ENCODE data around the gene EPB41. TPM values are rescaled to one million over a fixed set of nuclear protein-coding genes. Genes with fewer than 3 reads are reported as not detected.
A peak's percentile ranks its signal among the peaks of the same experiment; 100 is the strongest.
"Not testable (repeated sequence)": the region's sequence is repeated elsewhere in the genome, so short reads cannot be mapped to it uniquely, and the experiment has no call there.

EPB41 gene
- total RNA-seq, 2 experiments from 2014 or later, result 163 to 198 TPM

DNA sequence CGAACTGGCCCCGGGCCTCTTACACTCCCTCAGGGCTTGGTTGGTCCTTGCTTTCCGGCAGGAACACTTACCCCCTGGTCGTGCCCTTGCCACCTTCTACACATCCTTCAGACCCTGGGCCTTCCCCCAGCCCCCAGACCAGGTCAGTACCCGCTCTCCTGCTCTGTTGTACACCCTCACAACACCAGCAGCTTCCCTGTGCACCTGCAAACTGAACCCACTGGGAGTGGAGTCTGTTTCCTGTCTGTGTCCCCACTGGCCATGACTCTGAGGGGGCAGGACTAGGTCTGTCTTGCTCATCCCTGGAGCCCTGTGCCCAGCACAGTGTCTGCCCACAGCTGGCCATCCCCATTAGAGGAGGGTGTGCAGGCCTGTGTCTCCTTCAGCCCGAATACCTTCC lies 211.4 kb downstream of the EPB41 start:
- H3K27ac Mint-ChIP-seq, result no peak overlapping the region
- CTCF ChIA-PET, result no interaction called here

DNA sequence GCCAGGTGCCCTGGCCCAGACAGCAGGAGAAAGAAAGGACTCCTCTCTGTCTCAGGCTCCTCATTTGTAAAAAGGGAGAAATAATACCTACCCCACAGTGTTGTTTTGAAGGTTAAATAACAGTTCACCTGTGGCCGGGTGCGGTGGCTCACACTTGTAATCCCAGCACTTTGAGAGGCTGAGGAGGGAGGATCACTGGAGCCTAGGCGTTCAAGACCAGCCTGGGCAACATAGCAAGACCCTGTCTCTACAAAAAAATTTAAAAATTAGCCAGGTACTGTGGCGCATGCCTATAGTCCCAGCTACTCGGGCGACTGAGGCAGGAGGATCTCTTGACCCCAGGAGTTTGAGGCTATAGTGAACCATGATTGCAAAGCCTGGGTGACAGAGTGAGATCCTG lies 211.8 kb downstream of the EPB41 start:
- DNase-seq, result no peak
- Mint-ChIP-seq H3K36me3 (ENCODE audit: low read depth) (no peaks in the 10 kb centered on the region), H3K9me3 (no peaks in the 10 kb centered on the region), H3K4me3 (peak overlapping the region; percentile 56), H3K27me3 (peaks cover 24% of the 10 kb centered on the region), H3K27ac (no peak overlapping the region), H3K4me1 (peaks cover 9% of the 10 kb centered on the region)
- POLR2A ChIA-PET, result no interaction called here
- CTCF ChIA-PET, result interaction anchor here (0.6 kb wide), 1 partner anchor 183 kb away, joined by 3 read pairs; no protein-coding TSS in a partner anchor

More for the DNA sequence above, 211.4 kb downstream of the EPB41 start:
- POLR2A ChIA-PET, result no interaction called here
- H3K9me3 Mint-ChIP-seq, result no peaks in the 10 kb centered on the region
- peaks cover 27% of the 10 kb centered on the region for H3K27me3 Mint-ChIP-seq
- peaks cover 9% of the 10 kb centered on the region for H3K4me1 Mint-ChIP-seq
- H3K4me3 Mint-ChIP-seq, result peak overlapping the region; percentile 56
- DNase-seq, result no peak
- H3K36me3 Mint-ChIP-seq (ENCODE audit: low read depth), result no peaks in the 10 kb centered on the region

DNA sequence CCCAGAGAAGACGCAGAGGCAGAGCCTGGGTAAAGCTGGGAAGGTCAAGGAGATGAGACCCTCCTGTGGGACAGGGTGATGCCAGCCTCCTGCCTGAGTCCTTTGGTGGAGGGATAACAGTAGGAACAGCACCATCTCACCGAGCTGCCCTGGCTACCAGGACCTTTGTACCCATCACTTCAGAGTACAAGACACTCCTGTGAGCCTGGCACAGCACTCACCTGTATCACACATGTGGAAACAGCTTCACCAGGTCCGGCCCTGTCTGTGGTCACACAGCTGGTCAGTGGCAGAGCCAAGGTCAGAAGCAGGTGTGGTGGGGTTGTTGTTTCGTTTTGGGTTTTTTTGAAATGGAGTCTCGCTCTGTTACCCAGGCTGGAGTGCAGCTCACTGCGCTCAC lies 214.4 kb downstream of the EPB41 start:
- no peak overlapping the region for H3K27ac Mint-ChIP-seq
- H3K4me3 Mint-ChIP-seq, result no peak overlapping the region
- no peaks in the 10 kb centered on the region for H3K9me3 Mint-ChIP-seq
- H3K36me3 Mint-ChIP-seq (ENCODE audit: low read depth), result no peaks in the 10 kb centered on the region
- POLR2A ChIA-PET, result no interaction called here
- CTCF ChIA-PET, result interaction anchor here (1.3 to 1.4 kb wide), 3 partner anchors 74 to 353 kb away, joined by 3 read pairs; no protein-coding TSS in a partner anchor
- peaks cover 6% of the 10 kb centered on the region for H3K4me1 Mint-ChIP-seq
- DNase-seq, result no peak
- H3K27me3 Mint-ChIP-seq, result peaks cover 15% of the 10 kb centered on the region

DNA sequence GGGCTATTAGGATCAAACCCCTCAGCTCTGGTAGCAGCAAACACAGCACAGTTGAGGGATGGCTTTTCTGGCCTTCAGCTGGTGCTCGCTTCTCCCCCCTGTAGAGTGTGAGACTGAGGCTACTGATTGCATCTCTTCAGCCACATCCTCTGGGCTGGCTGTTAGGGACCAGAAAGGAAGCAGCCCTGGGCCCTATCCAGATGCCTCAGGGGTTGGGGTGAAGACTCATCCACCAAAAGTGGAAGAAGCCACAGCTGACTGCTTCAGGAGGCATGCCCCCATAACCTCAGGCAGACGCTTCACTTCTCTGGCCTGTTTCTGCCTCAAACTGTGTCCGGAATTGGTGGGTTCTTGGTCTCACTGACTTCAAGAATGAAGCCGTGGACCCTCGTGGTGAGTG lies 215.5 kb downstream of the EPB41 start:
- POLR2A ChIA-PET, result no interaction called here
- peaks cover 15% of the 10 kb centered on the region for H3K27me3 Mint-ChIP-seq
- H3K9me3 Mint-ChIP-seq, result no peaks in the 10 kb centered on the region
- H3K36me3 Mint-ChIP-seq (ENCODE audit: low read depth), result no peaks in the 10 kb centered on the region
- peaks cover 9% of the 10 kb centered on the region for H3K4me1 Mint-ChIP-seq
- H3K4me3 Mint-ChIP-seq, result no peak overlapping the region
- CTCF ChIA-PET, result interaction anchor here (1.3 kb wide), 1 partner anchor 354 kb away, joined by 3 read pairs; no protein-coding TSS in a partner anchor
- DNase-seq, result no peak
- H3K27ac Mint-ChIP-seq, result no peak overlapping the region

DNA sequence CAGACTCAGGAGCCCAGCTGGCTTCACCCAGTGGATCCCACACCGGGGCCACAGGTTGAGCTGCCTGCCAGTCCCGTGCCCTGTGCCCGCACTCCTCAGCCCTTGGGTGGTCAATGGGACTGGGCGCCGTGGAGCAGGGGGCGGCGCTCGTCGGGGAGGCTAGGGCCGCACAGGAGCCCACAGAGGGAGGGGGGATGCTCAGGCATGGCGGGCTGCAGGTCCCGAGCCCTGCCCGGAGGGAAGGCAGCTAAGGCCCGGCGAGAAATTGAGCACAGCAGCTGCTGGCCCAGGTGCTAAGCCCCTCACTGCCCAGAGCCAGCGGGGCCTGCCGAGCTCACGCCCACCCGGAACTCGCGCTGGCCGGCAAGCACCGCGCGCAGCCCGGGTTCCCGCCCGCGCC lies 216.7 kb downstream of the EPB41 start:
- H3K27me3 Mint-ChIP-seq; H3K36me3 Mint-ChIP-seq (ENCODE audit: low read depth); POLR2A ChIA-PET; H3K9me3 Mint-ChIP-seq; H3K4me1 Mint-ChIP-seq; H3K4me3 Mint-ChIP-seq; DNase-seq; H3K27ac Mint-ChIP-seq: not testable (repeated sequence)
- CTCF ChIA-PET, result interaction anchor here (0.6 to 1.7 kb wide), 8 partner anchors 9 to 1206 kb away, joined by 3 to 5 read pairs (median 4); no protein-coding TSS in a partner anchor

DNA sequence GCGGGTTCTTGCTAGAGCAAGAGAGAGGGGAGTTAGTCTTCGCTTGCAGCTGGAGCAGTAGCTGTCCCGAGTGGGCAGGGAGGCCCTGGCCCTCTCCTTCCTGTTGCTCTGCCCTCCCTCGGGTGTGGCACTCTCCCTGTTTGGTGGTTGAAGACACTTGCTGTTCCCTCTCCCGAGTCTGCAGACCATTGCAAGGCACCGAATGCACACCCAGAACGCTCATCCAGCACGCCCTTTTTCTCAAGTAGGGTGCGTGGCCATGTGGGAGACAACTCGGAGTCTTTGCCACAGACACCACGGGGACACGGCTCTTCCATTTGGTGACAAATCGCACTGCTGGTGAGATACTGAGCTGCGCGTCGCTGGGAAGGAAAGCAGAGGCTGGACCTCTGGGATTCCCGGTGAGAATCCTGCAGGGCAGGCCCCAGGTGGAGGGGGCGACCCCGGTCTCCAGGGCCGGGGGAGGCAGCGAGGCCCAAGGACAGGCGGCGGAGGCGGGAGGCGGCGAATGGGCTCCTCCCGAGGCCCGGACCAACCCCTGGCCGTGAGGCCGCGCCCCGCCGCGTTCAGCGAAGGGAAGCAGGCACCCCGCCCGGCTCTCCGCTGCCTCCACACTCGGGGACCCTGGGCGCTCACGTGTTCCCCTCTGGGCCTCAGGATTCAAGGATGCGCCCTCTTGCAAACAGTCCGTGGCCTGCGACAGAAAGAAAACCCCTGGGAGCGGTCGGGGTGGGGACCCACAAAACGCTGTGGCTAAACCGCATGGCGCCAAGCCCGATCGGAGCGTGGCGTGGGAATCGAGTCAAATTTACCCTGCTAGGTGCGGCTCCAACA lies 219.7 kb downstream of the EPB41 start:
- Mint-ChIP-seq H3K9me3 (no peaks in the 10 kb centered on the region), H3K27me3 (peaks cover 4% of the 10 kb centered on the region), H3K4me3 (no peak overlapping the region), H3K36me3 (ENCODE audit: low read depth) (no peaks in the 10 kb centered on the region), H3K27ac (no peak overlapping the region), H3K4me1 (peaks cover 6% of the 10 kb centered on the region)
- CTCF ChIA-PET, result no interaction called here
- no peak for DNase-seq
- POLR2A ChIA-PET, result no interaction called here

DNA sequence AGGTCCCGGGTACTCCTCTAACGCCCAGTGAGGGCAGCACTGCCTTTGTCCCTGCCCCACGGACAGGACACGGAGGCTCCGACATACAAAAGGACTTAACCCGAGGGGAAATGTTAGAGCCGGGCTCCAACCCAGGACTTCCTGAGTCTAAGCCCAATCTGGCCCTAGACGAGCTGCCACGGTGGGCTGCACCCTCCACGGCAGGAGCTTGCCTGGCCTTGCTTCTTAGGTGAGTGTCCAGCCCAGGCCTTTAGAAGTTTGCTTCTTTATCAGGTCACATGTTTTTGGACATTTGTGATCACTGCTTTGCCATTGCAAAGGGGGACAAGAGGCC lies 220.3 kb downstream of the EPB41 start:
- H3K4me3 Mint-ChIP-seq, result no peak overlapping the region

DNA sequence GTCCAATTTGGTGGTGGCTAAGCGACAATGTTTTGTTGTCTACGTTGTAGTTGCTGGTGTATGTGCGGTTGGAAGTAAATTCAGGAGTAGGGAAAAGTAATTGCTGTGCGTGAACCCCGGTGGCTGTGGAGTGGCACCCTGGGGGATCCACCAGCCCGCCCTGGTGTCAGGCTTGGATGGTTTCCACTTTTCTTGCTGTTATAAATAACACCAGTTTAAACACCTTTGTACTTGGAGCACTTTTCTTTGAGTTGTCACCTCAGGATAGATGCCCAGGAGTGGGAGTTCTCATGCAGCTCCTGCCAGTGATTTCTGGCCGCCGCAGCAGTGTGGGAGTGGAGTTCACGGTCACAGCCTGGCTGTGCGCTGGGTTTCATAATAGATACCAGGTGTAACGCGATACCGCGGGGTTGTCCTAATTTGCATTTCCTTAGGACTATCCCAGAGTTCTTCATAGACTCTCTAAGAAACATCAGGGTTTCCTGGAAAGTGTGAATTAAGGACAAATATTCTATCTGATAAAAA lies 222.1 kb downstream of the EPB41 start:
- Mint-ChIP-seq H3K4me1 (peaks cover 6% of the 10 kb centered on the region), H3K9me3 (no peaks in the 10 kb centered on the region), H3K27me3 (peaks cover 4% of the 10 kb centered on the region), H3K36me3 (ENCODE audit: low read depth) (no peaks in the 10 kb centered on the region), H3K27ac (no peak overlapping the region), H3K4me3 (no peak overlapping the region)
- ChIA-PET POLR2A (no interaction called here), CTCF (no interaction called here)
- no peak for DNase-seq

More for the DNA sequence above, 220.3 kb downstream of the EPB41 start:
- no peak overlapping the region for H3K27ac Mint-ChIP-seq
- DNase-seq, result no peak
- no peaks in the 10 kb centered on the region for H3K36me3 Mint-ChIP-seq (ENCODE audit: low read depth)
- no peaks in the 10 kb centered on the region for H3K9me3 Mint-ChIP-seq
- POLR2A ChIA-PET, result no interaction called here
- peaks cover 6% of the 10 kb centered on the region for H3K4me1 Mint-ChIP-seq
- H3K27me3 Mint-ChIP-seq, result peaks cover 4% of the 10 kb centered on the region
- CTCF ChIA-PET, result interaction anchor here (1.2 kb wide), 1 partner anchor 68 kb away, joined by 3 read pairs; no protein-coding TSS in a partner anchor

DNA sequence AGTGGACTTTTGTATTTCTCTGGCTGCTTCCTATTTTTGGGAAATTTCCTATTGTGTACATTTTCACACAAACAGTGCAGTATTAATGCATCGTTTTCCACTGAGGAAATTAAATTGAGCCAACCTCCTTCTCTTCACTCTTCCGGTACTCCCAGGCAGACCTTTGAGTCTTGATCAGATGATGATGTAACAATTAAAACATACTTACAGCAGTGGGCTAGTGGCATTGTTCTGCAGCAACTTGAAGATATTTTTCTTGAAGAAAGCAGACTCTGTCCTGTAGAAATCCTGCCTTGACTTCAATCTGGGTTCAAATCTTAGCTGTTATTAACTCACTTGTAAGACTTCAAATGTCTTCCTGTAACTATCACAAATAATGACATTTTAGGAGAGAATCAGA lies 228.3 kb downstream of the EPB41 start:
- no peak for DNase-seq
- Mint-ChIP-seq H3K27me3 (no peaks in the 10 kb centered on the region), H3K27ac (no peak overlapping the region), H3K9me3 (no peaks in the 10 kb centered on the region), H3K4me3 (no peak overlapping the region), H3K4me1 (no peaks in the 10 kb centered on the region), H3K36me3 (ENCODE audit: low read depth) (peaks cover 38% of the 10 kb centered on the region)
- CTCF ChIA-PET, result interaction anchor here (0.9 kb wide), 1 partner anchor 39 kb away, joined by 3 read pairs; the partner anchor contains the start of gene SRSF4
- POLR2A ChIA-PET, result no interaction called here

DNA sequence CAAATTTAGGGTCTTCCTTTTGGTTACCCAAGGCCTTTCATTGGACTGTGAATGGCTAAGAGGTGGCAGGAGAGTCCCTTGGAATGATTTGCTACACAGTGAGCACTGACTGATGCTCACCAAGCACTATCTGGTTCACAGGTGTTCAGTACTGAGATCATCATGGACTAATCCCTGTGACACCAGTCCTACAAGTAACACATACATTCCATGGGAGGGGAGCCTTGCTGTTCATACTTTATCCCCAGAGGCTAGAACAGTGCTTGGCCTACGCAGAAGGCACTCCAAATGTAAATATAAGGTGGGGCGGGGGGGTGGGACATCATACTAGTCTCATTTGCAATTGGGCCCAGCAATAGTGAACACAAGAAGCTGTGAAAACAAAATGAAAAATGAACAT lies 229.8 kb downstream of the EPB41 start:
- H3K27me3 Mint-ChIP-seq, result no peaks in the 10 kb centered on the region
- no peak for DNase-seq
- ChIA-PET CTCF (no interaction called here), POLR2A (no interaction called here)
- H3K9me3 Mint-ChIP-seq, result no peaks in the 10 kb centered on the region
- H3K27ac Mint-ChIP-seq, result no peak overlapping the region
- peaks cover 53% of the 10 kb centered on the region for H3K36me3 Mint-ChIP-seq (ENCODE audit: low read depth)
- no peak overlapping the region for H3K4me3 Mint-ChIP-seq
- no peaks in the 10 kb centered on the region for H3K4me1 Mint-ChIP-seq

DNA sequence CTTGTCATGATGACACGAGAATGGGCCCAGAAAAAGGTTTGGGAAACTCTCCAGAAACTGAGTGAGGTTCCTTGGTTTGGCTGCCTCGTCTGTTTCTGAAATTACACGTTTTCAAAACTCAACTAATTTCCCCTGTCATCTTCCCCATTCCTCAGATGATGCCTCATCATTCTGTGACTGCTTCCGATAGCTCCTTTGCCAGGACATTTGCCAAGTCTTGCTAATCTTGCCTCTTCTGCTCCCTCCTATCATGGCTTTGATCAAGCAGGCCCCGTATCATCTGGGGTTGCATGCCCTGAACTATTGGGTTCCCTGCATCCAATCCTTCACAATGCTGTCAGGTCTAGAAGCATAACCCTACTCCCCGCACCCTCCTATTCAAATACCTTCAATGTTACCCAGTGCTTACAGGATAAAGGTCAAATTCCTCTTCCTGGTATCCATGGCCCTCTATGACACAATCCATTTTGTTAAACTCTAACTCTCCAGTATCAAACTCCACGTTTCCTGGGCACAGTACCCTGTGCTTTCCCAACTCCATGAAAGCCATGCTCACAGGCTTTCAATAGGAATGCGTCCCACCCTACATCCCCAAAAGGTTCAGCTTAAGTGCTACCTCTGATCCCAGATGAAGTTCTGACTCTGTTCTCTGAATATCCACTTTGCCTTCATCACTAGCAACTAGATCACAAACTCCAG lies 231.5 kb downstream of the EPB41 start:
- CTCF ChIA-PET, result no interaction called here
- H3K36me3 Mint-ChIP-seq (ENCODE audit: low read depth), result peaks cover 68% of the 10 kb centered on the region

DNA sequence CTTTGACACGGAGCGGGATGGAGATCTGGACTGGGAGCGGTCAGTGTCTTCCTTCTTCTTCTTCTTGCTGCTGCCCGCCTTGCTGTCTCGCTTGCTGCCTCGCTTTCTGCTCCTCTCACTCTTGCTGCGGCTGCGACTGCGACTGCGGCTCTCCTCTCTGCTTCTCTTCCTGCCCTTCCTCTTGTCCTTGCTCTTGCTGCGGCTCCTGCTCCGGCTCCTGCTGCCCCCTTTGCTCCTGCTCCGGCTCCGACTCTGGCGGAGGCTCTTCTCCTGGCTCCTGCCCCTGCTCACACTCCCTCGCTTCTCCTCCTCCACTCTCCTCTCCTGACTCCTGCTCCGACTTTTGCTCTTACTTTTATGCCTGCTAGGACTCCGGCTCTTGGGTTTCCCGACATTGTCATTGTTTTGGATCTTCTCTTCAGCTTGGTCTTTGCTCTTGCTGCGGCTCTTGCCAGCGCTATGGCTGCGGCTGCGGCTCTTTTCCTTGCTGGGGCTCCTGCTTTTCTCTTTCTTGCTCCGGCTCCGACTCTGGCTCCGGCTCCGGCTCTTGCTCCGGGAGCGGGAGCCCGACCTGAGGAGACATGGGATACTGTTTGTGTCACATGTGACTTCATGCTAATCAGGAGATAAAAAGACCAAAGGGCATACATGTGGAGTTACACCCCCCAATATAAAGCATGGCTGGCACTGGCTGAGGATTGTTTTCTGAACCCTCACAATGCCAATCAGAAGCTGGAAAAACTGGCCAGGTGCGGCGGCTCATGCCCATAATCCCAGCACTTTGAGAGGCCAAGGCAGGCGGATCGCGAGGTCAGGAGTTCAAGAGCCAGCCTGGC lies 234.5 kb downstream of the EPB41 start:
- no peaks in the 10 kb centered on the region for H3K9me3 Mint-ChIP-seq
- H3K4me1 Mint-ChIP-seq, result no peaks in the 10 kb centered on the region
- H3K27me3 Mint-ChIP-seq, result no peaks in the 10 kb centered on the region
- ChIA-PET POLR2A (no interaction called here), CTCF (no interaction called here)
- no peak for DNase-seq
- no peak overlapping the region for H3K4me3 Mint-ChIP-seq
- H3K36me3 Mint-ChIP-seq (ENCODE audit: low read depth), result peaks cover 78% of the 10 kb centered on the region
- no peak overlapping the region for H3K27ac Mint-ChIP-seq

More for the DNA sequence above, 231.5 kb downstream of the EPB41 start:
- POLR2A ChIA-PET, result no interaction called here
- H3K27ac Mint-ChIP-seq, result no peak overlapping the region
- no peak for DNase-seq
- H3K27me3 Mint-ChIP-seq, result no peaks in the 10 kb centered on the region
- no peak overlapping the region for H3K4me3 Mint-ChIP-seq
- no peaks in the 10 kb centered on the region for H3K4me1 Mint-ChIP-seq
- no peaks in the 10 kb centered on the region for H3K9me3 Mint-ChIP-seq
